HG02571 (cell line): ENCODE results near the gene MRPS35.
"Not testable (repeated sequence)": the region's sequence is repeated elsewhere in the genome, so short reads cannot be mapped to it uniquely, and the experiment has no call there.

Experiments used
- ATAC-seq: cut with Tn5 transposase; IDR thresholded peaks from one replicate; pipeline ENCODE4 v1.9.1; 2021; ENCODE audit warnings: mild to moderate bottlenecking, moderate library complexity; ENCODE audit not compliant: unreplicated experiment

Gene MRPS35

GRCh38 chr12:27707216-27707615, 3.4 kb upstream of the MRPS35 start:
- ATAC-seq: no peak

- ATAC-seq: no peak
Measured at GRCh38 chr12:27709212-27709931, 1.3 kb upstream of the MRPS35 start.

DNA sequence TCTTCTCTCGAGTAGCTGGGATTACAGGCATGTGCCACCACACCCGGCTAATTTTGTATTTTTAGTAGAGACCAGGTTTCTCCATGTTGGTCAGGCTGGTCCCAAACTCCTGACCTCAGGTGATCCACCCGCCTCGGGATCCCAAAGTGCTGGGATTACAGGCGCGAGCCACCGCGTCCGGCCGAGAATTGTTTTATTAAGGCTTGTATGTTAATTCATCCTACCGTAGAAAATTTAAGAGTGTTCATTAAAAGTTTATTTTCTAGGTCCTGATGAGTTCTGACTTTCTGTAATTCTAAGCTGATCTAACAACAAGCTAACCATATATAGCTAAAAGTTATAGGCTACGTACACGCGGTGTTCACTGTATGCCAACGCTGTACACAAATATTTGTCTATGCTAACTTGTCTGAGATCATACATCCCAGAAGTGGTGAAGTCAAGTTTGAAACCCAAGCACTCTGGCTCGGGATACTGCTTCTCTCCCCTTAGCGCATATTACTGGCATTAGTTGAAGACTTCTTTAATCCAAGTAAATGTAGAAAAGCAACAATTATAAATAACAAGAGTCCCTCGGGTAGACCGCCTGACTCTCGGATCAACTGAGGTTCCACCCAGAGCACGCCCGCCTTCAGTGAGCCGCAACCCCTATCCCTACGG, 570 bp upstream of the MRPS35 start:
- peak; percentile 35 for ATAC-seq

DNA sequence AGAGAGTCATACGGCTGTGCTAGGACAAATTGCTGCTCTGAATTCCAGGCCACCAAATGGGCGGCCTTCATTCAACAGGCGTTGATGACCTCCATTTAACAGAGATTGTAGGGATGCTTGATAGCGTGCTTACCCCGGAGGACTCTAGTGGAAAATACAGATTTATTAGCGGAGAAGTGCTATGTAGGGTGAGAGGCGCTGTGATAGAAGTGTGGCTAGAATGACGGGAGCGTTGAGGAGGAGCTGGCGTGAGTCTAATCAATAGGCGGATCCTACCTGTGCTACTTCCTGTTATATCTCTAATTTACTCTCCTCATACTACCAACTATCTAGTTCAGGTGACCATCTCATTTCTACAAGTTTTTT, 668 bp downstream of the MRPS35 start:
- no peak for ATAC-seq

GRCh38 chr12:27711967-27712366, 1.3 kb downstream of the MRPS35 start:
- no peak for ATAC-seq

DNA sequence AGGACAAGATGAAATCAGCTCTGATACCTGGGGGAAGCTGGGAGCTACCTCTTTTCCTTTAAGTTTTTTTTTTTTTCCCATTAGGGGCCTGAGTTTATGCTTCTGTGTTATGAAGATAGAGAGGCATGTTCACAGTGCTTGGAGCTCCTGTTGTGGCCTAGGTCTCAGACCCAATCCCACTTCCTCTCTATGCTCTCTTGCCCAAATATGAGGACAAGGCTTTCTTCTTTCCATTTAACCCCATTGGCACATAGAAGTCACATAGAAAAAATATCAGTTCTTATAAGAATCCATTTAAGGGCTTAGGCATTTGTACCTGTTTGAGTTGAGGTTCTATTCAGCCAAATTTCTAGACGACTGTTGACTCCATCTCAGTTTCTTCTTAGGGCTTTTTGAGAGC, 12.6 kb downstream of the MRPS35 start:
- no peak for ATAC-seq

DNA sequence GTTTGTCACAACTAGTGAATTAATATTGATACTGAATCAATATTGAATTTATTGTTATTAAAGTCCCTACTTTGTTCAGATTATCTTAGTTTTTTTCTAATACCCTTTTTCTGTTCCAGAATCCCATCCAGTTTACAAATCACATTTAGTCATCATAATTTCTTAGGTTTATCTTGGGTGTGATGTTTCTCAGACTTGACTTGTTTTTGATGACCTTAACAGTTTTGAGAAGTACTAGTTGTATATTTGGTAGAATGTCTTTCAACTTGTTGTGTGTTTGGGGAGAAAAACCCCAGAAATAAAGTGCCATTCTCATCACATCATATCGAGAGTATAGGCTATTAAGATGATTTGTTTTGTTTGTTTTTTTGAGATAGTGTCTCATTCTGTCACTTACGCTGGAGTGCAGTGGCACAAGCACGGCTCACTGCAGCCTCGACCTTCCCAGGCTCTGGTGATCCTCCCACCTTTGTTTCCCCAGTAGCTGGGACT, 19.5 kb downstream of the MRPS35 start:
- ATAC-seq: no peak

DNA sequence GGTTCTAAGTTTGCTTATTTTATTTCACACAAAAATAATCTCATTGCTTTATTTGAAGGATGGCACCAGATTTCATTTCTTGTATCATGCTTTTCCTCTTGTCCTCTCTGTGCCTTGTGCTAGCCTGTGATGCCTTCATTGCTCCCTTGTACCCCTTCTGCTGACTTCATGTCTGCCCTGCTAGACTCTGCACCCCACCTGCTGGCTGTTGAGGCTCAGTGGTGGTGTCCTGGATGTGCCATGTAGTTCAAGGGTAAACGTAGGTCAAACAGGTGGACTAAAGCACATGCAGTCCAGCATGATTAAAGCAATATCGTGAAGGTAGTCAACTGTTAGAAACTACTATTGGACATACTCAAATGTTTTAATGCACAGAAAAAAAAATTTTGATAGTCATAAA, 21.6 kb downstream of the MRPS35 start:
- ATAC-seq: no peak

- no peak for ATAC-seq
Measured at GRCh38 chr12:27733052-27733656, 22.5 kb downstream of the MRPS35 start.

DNA sequence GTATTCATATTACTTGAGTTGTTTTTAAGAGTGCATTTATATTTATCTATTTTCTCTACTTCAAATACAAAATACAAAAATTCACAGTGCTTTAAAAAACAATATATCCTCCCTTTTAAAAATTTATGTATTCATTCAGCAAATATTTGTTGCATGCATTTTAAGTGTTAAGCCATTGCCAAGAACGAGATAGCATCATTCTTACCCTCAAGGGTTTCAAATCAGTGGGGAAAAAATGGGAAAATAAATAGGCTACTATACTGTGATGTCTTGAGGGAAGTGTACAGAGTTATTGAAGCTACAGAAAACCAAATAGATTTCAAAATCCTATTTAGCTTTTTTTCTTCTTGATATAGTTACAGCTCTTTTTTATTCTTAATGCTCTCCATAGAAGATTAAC, 23.2 kb downstream of the MRPS35 start:
- ATAC-seq: no peak

DNA sequence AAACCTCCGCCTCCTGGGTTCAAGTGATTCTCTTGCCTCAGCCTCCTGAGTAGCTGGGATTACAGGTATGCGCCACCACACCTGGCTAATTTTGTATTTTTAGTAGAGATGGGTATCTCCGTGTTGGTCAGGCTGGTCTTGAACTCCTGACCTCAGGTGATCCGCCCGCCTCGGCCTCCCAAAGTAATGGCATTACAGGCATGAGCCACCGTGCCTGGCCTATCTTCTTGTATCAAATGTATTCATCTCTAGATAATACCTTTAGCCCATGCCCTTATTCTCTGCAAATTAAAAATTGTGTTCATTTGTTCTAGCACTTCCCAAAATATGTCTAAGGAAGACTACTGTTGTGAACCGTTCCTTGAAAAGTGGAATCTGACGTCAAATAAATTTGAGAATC, 23.7 kb downstream of the MRPS35 start:
- ATAC-seq: not testable (repeated sequence)

GRCh38 chr12:27743601-27744000, 33.0 kb downstream of the MRPS35 start:
- ATAC-seq: no peak

- ATAC-seq: not testable (repeated sequence)
Measured at GRCh38 chr12:27745734-27746133, 35.1 kb downstream of the MRPS35 start.

- ATAC-seq: no peak
Measured at GRCh38 chr12:27747111-27747820, 36.6 kb downstream of the MRPS35 start.

DNA sequence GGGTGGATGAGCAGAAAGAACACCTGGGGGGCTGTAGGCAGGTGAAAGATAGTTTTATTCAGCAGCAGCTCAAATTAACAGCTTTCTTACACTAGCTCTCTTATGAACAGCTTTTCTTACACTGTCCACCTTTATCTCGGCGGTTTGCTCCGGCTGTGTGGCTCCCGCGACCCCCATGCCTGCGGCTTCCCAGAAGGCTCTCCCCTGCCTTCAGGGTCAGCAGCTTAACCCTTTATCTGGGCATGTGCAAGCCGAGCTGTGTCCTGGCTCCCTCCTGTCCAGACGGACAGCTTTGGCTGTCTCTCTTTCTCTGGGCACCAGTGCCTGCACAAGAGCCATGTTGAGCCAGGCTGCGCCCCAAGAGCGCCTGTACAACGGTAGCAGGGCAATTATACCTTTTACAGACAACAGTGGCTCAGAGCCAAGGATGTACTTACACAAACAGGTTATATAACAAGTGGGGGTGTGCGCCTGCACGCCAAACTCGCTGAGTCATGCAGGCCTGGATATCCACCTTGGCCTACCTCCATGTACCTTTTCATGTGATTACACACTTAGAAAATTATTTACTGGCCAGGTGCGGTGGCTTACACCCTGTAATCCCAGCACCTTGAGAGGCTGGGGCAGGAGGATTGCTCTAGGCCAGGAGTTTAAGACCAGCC, 40.9 kb downstream of the MRPS35 start:
- no peak for ATAC-seq

- ATAC-seq: no peak
Measured at GRCh38 chr12:27754795-27755194, 44.2 kb downstream of the MRPS35 start.

DNA sequence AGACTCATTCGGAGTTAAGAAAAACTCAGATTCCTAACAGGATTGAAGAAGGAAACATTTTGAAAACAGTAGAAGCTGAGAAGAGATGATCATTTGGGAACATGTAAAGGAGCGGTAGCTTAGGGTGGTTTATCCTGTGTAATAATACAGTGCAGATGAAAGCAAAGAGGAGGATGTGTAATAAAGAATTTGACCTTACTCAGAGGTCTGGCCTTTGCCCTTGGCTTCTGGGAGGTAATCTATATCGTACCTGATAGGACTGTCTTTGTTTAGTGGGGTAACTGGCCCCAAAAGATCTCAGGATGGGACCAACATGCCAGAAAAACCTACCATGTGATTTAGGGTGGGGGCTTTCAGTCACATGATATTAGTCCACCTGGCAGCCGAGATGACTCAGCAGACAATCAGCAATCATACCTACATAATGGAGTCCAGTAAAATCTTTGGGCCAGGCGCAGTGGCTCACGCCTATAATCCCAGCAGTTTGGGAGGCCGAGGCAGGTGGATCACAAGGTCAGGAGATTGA, 46.1 kb downstream of the MRPS35 start:
- ATAC-seq: no peak

- ATAC-seq: no peak
Measured at GRCh38 chr12:27762757-27763156, 52.1 kb downstream of the MRPS35 start.

DNA sequence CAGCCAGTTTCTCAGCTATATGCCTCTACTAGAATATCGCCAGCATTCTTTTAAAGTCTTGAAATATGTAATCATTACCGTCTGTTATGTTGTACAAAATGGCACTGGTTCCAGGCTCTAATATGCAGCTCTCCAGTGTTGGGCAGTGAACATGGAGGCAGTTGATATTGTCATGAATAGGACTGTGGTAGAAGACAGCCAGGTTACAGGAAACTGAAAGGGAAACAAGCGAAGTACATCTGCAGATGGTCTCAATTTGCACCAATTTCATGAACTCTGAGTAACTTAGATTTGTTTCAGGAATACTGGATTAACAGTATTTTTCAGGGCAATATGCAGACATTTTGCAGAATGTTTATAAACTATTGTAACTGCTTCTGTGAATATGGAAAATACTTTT, 56.0 kb downstream of the MRPS35 start:
- ATAC-seq: no peak

DNA sequence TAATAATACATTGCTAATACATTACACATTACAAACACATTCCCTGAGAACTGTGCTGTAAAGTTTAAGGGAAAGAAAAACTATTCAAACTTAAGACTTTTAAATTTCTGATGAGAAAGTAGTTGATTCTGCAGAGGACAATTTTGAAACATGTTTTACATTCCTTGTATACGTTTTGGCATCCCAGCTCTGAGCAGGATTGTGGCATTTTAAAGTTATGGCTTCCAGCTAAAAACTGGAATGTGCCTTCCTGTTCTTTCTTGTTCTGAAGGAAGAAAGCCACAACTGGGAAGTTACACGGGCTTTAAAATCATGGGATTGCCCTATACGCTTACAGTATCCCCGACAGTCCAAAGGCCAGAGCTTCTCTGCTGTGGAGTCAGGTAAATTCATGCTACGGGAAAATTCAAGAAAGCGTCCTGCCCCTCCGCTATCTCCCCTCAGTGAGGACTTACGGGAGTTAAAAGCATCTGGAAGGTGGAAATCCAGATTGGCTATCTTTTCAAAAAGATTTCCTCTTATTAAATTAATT, 58.6 kb downstream of the MRPS35 start:
- no peak for ATAC-seq
